Upper lobe of left lung (tissue), 4 donors: ENCODE data around the gene BTG2.

ENCODE experiments used
- CTCF ChIP-seq, 6 experiments: fragments of 450-650 bp in 4 of 6; fragments of 200-600 bp in 2 of 6; sonication (generic) in 2 of 6; IDR thresholded peaks; one replicate each; pipeline ENCODE4 v1.5.1; 2016 to 2019; ENCODE audit warnings: antibody characterized with exemption in 6 of 6
- EP300 ChIP-seq, 4 donors: sonication (generic); formaldehyde crosslinking; IDR thresholded peaks; one replicate each; pipeline ENCODE4 v1.5.1; 2017; ENCODE audit warnings: antibody characterized with exemption in 4 of 4, control low read depth in 2 of 4
- POLR2AphosphoS5 ChIP-seq, 2 donors: sonication (generic); formaldehyde crosslinking; IDR thresholded peaks; one replicate each; pipeline ENCODE4 v1.5.1; 2017; ENCODE audit warnings: antibody characterized with exemption in 2 of 2

- TF ChIP-seq CTCF (IDR thresholded peaks at IDR 0.05) = peak; percentile 96 to 99 (median 98)
- peak; percentile 48 to 75 for TF ChIP-seq POLR2AphosphoS5 (IDR thresholded peaks at IDR 0.05)
- TF ChIP-seq EP300 (IDR thresholded peaks at IDR 0.05) = no peak
Observed at GRCh38 chr1:203273206-203273868, 32.0 kb upstream of the BTG2 start.
